Colon (tissue), 2 donors: ENCODE data around the gene CAMKMT.

Source experiments
- FAIRE-seq: peaks from 2 replicates; lab custom pipeline; 2012; peaks lifted over from hg19 to GRCh38; lab: Jason Lieb, UNC
- donor health status: control.
- donor health status: control.

Gene CAMKMT

DNA sequence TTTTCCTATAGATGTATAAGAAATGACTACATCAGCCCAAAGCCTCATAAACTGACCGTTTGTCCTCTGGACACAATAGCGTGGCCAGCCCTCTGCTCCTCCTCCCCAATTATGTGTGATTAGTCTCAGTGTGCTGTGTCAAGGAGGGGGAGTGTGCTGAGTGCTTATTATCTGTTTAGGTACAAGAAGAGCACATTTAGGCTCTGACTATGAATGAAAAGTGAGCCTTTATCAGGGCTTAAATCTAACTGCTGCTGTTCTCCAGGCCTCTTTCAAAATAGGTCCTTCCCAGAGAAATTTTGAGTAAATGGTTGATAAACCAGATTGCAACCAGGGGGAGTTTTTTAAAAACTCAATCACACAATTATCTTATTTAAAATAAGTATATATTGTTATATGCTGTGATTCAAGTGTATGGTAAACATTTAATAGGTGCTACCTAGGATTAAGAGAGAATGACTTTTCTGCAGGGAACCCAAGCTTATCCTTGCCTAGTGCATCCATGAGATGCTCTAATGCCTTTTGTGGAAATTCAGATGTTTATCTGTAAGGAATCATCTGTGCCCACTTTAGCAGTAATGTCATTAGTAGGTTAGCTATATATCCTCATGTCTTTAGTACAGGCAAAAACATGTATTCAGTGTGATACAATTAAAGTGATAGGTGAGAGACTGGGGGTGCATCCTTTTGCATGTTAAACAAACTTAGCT lies 411.1 kb downstream of the CAMKMT start:
- no peak for FAIRE-seq

DNA sequence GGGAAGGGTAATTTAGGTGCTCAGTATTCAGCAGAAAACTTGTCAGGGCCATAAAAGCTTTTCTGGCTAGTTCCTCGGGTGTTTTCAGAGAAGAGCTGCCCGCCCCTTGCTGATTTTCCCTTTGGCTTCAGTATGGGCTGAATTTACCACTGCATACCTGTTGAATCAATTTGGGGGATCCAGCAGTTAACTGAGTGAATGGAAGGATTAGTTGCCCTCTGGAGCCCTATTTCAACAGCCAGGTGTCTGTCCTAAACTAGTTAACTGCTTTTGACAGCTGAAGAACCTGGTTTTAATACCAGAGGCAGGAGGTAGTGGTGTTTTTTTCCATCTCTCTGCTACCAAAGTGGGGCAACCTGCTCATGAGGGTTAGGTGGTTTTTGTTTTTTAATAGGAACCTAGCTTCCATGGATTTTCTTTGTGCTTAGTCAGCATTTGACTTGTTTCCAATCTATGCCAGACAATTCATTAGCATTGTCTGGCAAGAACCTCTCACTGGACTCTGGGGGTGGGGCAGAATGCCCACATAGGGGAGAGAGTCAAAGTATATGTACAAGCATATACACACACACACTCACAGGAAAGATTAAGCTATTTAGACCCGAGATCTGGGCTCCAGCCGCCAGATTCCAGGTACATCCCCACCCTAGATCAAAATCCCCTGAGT lies 413.2 kb downstream of the CAMKMT start:
- no peak for FAIRE-seq

DNA sequence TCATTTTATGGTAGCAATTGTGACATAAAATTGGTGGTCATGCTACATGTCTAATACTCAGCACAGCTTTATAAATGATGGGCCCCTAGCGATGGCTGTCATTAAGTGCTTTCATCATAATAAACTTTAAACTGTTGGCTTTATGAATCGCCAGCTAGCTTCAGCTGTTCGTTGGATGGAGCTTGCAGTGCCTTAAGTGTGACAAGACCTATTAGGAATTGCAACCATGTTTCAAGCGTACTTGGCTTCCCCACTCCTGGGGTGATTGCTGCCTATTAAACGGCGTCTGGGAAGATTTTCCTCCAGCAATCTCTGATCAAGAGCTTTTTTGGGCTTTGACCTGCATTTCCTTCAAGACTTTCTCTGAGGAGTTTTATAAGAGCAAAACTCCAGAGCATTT lies 415.3 kb downstream of the CAMKMT start:
- no peak for FAIRE-seq

DNA sequence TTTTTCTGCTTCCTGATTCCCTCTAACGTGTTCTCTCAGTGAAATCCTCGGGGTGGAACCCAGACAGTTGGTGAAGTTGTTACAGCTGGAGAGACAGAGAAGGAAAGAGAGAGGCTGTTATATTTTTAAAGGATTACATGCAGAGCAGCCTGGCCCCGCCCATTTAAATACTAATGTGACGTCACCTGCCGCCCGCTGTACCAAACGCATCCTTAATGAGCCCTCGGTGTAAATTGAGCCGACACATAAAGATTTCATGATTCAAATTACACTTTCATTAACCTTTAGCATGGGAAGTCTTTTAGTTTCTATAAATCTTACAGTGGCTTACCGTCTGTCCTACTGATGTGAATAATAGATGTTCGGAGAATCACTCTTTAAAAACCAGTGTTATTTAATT lies 415.8 kb downstream of the CAMKMT start:
- no peak for FAIRE-seq

DNA sequence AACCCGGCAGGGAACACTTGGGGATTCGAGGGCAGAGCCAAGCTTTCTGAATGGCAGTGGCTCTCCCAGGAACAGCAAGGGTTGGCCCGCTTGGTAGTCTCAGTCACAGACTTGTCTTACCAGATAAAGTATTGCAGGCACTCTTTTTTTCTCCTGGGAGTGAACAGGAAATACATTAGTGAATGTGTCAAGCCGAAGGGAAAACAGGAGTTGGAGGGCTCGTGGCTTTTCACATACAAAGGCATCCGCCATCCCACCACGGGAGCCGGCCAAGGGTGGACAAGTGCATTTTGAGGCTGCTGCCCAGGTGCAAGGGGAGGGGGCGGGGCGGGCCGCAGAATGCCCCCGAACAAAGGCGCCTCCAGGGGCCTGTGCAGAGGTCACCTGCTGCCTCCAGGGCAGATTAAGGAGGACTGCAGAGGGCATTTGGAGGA lies 416.5 kb downstream of the CAMKMT start:
- no peak for FAIRE-seq

DNA sequence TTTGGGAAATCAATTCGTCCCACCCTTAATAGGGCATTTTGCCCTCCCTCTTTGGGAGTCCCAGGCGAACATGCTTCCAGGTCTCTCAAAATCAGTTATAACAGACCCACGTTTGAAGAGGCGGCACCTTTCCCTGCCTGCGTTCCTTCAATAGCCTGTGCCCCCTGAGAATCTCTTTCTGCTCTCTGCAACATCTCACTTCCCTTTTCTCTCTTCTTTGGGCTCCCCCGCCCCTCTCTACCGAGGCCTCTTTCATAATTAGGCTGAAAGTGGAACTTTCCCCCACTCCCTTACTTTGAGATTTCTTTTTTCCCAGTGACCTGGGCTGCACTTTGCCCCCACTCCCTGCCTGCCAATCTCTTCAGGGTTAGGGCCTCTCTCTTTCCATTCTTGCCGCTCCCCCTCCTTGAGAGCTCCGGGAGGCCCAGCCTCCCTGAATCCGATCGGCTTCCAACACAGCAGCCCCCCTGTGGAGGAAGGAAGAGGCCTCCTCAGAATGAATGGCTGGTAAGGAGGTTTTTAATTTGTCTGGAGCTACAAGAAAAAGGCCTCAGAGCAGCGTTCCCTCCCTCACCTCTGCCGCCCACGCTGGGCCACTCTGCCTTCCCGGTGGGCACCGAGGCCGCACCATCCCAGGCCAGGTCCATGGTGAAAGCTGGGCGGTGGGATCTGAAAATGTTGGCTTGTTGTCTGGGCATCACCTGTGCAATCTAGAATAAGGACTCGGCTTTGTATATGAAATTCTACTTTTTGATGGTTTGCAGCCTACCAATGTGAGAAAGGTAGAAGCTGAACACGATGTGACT lies 417.1 kb downstream of the CAMKMT start:
- no peak for FAIRE-seq

DNA sequence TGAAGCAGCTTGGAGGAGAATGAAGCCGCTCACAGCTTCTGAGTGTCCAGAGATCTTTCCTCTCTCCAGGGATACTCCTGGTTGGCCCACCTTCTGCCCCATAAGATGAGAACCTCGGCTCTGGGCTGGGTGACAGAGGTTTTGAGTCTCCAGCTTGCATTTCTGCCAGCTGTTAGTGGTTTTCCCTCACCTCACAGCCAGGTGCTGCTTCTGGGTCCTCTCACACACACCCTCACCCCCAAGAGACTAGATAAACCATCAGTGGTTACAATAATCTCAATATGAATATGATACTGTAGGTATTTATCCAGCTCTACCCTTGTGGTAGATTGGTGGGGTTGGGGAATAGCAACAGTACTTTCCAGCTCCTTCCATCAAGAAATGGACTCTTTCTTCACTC lies 418.0 kb downstream of the CAMKMT start:
- FAIRE-seq, result no peak

DNA sequence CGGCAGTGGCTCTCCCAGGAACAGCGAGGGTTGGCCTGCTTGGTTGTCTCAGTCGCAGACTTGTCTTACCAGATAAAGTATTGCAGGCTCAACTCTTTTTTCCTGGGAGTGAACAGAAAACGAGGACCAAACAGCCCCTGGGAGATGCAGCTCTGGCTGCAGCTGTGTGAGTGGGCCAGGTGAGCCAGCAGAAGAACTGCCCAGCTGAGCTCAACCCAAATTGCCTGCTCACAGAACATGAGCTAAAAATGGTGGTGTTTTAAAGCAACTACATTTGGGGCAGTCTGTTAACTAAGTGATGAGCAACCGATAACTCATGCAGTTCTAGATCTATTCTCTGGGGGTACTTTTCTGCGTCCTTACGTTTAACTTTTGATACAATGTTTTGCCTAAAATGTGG lies 418.7 kb downstream of the CAMKMT start:
- FAIRE-seq, result no peak

DNA sequence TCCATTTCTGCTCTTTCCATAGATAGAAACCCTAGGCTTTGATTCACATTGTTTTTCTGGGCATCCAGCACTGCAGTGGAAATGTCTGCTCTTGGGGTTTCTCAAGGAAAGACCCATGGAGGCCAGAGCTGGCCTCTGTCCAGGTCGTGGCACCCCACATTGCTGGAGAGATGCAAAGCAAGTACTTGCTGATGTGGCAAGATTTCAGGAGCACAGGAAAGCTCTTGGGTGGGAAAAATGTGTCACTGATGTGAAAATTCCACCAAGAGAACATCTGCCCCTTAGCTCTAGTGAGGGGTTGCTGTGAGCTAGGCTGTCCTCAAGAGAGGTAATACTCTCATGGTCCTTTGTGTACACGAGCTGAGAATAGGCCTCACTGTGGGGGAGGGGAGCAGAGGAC lies 423.7 kb downstream of the CAMKMT start:
- no peak for FAIRE-seq

DNA sequence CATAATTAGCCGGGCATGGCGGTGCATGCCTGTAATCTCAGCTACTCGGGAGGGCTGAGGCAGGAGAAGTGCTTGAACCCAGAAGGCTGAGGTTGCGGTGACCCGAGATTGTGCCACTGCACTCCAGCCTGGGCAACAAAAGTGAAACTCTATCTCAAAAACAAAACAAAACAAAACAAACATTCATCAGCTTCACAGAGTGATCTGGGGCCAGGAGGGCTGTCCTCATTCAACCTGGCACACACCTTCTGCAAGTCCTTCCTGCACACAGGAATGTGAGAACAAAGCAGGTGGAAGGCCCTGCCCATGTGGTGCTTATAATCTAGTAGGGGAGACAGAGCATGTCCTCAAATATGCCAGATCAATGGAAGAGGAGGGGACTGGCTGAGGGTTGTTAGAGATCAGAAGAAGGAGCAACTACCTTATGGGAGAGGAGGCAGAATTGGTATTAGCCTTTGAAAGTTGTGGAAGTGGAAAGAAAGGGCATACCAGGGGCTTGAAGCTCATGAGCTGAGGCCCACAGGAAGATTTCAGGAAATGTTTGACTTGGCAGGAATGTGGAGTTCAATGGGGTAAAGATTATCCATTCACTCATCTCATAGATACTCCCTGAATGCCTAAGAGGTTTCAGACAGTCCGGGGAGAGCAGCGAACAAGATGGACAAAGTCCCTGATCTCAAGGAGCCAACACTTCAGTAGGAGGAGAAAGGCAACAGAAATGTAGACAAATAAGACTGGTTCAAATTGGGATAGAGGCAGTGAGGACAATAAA lies 424.5 kb downstream of the CAMKMT start:
- no peak for FAIRE-seq

DNA sequence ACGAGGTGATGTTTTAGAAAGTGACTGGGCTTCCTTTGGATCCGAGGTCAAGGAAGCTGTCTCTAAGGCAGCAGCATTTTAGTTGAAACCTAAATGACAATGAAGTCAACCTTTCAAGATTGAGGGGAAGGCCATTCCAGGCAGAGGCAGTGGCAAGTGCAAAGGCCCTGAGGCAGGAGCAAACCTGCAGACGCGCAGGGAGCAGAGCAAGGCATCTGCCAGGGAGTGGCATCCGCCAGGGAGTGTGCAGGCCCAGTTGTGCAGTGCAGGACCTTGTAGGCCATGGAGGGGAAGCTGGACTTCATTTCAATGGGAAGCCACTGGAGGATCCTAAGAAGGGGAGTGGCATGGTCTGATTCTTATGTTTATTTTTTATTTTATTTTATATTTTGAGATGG lies 425.1 kb downstream of the CAMKMT start:
- FAIRE-seq, result no peak

DNA sequence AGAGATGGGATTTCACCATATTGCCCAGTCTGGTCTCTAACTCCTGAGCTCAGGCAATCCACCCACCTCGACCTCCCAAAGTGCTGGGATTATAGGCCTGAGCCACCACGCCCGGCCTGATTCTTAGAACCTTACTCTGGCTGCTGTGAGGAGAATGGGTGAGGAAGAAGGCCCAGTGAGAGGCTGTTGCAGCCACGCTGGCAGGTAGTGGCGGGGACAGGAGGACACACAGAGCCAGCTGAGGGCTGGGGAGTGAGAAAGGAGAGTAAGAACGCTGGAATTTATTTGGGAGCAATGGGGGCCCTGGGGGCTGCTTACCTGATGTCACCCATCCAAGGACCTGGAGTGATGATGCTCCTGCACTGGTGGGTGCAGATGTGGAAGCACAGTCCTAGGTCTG lies 425.9 kb downstream of the CAMKMT start:
- no peak for FAIRE-seq

DNA sequence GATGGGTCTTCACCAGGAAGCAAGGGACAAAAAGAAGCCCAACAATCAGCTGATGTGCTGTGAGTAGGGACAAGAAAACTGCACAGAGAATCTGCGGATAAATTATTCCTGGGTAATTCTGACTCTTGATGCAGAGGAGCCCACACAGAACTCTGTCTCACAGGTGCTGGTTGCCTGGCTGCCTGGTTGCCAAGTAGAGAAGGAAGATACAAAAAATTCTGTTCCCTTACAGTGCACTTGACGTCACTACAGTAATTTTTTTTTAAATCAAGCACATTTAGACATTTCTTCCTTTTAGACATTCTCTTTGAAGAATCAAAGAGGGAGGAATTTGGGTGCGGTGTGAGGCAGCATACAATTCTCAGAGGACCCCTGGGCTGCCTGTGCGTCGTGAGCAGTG lies 427.7 kb downstream of the CAMKMT start:
- no peak for FAIRE-seq

DNA sequence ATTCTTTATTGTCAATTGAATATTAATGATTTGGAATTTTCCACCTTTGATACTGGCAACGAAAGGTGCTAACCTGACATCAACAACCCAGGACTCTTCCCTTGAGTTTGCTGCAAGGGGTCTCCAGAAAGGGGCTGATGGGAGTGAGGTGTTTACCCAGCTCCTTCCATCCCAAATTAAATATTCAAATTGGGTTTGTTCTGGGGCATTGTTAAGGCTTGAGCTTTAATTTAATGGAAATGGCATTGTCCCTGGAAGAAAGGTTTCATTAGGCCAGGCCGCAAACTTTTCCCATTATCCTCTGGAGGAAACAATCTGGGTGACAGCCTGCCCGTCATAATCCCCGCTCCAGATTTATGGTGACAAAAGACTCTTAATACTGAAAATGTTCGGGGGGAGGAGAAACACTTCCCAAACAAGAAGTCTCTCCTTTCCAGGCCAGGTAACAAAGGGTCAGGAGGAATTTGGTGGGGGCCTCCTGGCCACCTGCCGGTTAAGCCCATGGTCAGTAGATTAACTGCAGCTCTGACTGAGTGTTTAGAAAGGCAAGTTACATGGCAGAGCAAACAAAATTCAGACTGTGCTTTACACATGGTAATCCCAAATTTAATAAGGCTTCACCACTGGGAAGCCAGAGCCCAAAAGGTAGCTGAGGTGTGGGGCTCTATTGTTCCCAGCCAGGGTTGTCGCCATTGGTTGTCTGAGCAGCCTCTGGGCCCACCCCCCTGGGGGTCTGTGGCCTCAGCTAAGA lies 428.4 kb downstream of the CAMKMT start:
- no peak for FAIRE-seq

DNA sequence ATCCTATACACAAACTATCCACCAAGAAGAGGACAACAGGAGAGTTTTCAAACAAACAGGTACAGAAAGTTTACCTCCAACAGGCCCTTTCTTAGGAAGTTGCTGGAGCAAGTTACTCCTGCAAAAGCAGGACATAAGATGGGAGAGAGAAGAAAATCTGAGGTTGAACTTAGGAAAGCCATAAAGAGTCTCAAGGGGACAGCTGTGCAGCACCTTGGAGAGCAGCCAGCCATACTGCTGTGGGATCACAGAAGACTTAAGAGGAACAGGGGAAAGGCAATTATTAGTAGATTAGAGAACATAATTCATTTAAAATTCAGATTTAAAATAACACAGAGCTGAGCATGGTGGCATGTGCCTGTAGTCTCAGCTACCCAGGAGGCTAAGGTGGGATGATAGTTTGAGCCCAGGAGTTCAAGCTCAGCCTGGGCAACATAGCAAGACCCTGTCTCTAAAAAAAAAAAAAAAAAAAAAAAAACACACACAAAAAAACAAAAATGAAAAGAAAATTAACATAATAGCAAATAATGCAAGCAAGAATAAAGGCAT lies 431.6 kb downstream of the CAMKMT start:
- FAIRE-seq, result no peak

DNA sequence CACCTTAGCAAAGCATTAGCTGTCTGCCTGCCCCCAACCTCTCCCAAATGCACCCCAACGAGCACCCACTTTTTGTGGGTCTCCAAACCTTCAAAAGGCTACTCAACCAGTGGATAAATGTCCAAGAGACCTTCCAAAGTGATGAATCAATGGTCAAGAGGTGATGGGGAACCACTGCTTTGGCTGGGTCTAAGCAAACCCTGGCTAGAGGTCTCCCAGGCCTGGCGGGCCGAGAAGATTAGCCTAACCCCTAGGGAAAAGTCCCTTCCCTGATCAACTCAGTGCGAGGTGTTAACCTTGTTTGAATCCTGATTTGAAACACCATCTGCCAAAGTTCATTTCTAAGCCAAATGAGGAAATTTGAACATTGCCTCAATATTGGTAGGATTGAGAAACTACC lies 435.0 kb downstream of the CAMKMT start:
- FAIRE-seq, result no peak

DNA sequence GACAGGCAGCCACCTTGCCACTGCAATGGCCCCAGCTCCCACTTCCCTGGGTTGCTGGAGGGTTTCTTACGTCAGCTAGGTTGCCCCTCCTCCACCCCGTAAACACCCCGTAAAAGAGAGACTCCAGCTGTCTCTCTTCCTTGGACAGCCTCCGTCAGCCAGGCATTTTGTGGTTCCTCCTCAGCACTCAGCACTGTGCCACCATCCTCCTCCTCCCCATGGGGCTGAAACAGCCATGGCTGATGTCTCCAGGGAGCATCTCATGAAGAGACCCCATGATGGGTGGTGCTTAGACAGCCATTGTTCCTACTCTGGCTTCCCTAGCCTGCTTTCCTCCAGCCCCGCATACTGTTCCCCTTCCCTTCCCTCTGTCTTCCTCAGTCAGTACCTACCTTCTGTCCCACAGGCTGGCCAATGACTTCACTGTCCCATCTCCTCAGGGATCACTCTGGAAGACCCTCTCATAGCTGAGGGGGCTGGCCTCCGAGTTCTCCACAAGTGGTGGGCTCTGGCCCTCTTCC lies 436.5 kb downstream of the CAMKMT start:
- no peak for FAIRE-seq

DNA sequence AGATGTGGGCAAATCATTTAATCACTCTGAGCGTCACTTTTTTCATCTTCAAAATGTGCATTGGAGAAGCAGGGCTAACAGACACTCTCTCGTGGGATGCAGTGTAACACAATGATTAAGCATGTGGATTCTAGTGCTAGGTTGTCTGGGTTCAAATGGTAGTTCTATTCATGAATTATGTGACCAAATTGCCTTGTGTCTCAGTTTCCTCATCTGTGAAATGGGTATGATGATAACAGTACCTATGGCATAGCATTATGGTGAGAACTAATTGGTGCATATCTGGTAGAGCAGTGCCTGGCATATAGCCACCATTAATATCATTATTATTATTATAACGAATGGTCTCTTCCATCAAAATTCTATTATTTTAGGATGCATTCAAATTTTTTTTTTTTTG lies 437.4 kb downstream of the CAMKMT start:
- FAIRE-seq, result no peak

DNA sequence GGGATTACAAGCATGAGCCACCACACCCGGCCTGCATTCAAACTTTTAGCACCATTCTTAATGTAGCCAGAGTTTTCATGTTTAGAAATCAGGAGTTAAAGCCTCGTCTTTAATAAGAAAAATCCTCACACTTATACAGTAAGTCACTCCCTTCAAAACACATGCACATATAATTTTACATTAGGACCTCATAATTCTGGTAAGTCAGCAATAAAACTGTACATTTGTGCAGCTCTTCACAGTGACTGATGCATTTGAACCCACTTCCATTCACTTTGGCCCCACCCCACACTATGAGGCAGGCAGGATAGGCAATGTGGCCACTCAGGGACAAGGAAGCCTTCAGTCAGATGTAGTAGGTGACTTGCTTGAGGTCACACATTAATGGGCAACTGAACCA lies 438.0 kb downstream of the CAMKMT start:
- FAIRE-seq, result no peak

DNA sequence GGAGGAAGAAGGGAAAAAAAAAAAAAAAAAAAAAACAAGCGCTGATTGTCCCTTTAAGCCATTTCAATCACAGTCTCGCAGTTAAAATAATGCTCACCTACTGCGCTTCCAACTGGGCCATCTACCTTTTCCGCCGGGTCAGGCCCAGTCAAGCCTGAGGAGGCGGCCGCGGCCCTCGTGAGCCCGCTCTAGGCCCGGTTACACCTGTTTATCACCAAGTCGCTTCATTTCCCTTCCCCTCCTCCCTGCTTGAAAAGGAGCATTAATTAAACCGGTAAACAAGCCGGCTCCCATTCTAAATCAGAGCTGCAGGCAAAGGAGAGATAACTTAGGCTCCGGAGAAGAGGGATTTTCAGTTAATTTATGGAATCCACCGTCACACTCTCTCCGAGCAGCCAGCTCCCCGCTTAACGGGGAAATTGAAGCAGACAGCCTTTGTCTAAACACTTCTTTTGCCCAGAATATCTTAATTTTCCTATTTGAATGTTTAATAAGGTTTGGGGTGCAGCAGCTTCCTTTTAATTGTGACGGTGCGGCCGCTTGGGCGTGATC lies 439.6 kb downstream of the CAMKMT start:
- no peak for FAIRE-seq
